Peyer's patch (tissue), 4 donors: ENCODE measurements around the gene PDLIM7.

ENCODE experiments used
- POLR2A ChIP-seq, 2 donors: fragments of 450-650 bp; IDR thresholded peaks; one replicate each; pipeline ENCODE4 v1.5.1; 2017; ENCODE audit warnings: antibody characterized with exemption in 2 of 2, mild to moderate bottlenecking in 2 of 2, moderate library complexity in 2 of 2
- TF ChIP-seq, protein P1 (sequence below), 6 experiments: fragments of 450-650 bp in 4 of 6; fragments of 200-600 bp in 2 of 6; sonication (generic) in 1 of 6; IDR thresholded peaks; one replicate each; pipeline ENCODE4 v1.5.1; 2017 to 2019; ENCODE audit warnings: antibody characterized with exemption in 6 of 6, mild to moderate bottlenecking in 3 of 6, moderate library complexity in 1 of 6

DNA sequence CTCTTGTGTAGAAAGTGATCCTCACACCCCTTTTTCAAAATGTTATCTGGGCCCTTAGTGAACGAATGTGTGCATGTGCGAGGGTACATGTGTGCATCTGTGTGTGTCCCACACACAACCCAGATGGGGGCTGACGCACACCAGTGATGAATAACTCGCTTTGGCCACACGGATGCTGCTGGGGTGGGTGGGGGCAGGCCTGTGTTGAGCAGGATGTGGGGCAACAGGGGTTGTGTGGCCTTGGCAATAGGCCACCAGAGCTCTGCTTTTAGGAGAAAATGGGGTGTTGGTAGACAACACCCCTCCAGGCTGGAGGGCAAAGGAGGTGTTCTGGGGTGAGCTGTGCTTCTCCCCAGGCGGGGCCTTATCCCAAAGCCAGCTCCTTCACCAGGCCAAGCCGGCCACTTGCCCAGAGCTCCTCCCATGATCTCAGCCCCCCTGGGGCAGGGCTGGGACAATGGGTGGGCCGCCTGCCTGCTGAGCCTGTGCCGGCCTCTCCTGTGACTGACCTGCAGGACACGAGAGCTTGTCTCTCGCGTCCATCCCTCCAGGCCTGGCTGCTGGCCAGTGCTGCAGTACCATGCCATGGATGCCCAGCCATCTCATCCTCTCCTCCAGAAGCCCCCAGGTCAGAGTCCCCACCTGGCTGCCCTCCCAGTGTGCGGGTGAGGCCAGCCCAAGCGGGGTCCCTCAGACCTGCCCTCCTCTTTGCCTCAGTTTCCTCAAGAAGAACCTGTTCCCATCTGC lies 25.6 kb downstream of the PDLIM7 start:
- TF ChIP-seq, protein P1, sequence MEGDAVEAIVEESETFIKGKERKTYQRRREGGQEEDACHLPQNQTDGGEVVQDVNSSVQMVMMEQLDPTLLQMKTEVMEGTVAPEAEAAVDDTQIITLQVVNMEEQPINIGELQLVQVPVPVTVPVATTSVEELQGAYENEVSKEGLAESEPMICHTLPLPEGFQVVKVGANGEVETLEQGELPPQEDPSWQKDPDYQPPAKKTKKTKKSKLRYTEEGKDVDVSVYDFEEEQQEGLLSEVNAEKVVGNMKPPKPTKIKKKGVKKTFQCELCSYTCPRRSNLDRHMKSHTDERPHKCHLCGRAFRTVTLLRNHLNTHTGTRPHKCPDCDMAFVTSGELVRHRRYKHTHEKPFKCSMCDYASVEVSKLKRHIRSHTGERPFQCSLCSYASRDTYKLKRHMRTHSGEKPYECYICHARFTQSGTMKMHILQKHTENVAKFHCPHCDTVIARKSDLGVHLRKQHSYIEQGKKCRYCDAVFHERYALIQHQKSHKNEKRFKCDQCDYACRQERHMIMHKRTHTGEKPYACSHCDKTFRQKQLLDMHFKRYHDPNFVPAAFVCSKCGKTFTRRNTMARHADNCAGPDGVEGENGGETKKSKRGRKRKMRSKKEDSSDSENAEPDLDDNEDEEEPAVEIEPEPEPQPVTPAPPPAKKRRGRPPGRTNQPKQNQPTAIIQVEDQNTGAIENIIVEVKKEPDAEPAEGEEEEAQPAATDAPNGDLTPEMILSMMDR (IDR thresholded peaks at IDR 0.05) = no peak
- no peak for TF ChIP-seq POLR2A (IDR thresholded peaks at IDR 0.05)
